ENCODE measurements around the gene NHLH1. TPM values are rescaled to one million over a fixed set of nuclear protein-coding genes. Genes with fewer than 3 reads are reported as not detected.

The NHLH1 gene
- total and polyA plus RNA-seq, 8 donors, result 0.11 to 0.14 TPM; not detected in 6

DNA sequence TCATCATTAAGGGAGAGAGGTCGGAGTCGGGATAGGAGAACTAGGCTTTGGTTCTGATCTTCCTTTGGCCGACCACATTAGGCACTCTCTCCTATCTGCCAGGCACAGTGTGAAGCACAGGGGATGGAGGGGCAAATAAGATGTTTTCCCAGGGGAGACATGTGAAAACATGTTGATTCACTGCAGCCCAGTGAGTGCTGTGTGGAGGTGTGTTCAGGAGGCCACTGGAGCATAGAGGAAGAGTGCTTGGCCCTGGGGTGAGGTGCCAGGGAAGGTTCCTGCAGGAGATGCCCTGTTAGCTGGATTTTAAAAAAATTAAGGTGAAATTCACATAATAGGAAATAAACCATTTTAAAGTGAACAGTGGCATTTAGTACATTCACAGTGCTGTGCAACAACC, 37.2 kb downstream of the NHLH1 start:
- H3K4me1 ChIP-seq, result no peaks in the 10 kb centered on the region
- no peaks in the 10 kb centered on the region for H3K27me3 ChIP-seq
- no peak for FAIRE-seq
- intact Hi-C loops (cut with DNase I), result no loop called here
- no peaks in the 10 kb centered on the region for H3K9me3 ChIP-seq
- H3K36me3 ChIP-seq, result no peaks in the 10 kb centered on the region
- H3K27ac ChIP-seq, result no peak overlapping the region
- no peak for ATAC-seq
- TF ChIP-seq, protein P1, sequence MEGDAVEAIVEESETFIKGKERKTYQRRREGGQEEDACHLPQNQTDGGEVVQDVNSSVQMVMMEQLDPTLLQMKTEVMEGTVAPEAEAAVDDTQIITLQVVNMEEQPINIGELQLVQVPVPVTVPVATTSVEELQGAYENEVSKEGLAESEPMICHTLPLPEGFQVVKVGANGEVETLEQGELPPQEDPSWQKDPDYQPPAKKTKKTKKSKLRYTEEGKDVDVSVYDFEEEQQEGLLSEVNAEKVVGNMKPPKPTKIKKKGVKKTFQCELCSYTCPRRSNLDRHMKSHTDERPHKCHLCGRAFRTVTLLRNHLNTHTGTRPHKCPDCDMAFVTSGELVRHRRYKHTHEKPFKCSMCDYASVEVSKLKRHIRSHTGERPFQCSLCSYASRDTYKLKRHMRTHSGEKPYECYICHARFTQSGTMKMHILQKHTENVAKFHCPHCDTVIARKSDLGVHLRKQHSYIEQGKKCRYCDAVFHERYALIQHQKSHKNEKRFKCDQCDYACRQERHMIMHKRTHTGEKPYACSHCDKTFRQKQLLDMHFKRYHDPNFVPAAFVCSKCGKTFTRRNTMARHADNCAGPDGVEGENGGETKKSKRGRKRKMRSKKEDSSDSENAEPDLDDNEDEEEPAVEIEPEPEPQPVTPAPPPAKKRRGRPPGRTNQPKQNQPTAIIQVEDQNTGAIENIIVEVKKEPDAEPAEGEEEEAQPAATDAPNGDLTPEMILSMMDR (IDR thresholded peaks at IDR 0.05), result no peak
- no peak for DNase-seq
- WGBS, 2 donors, result 83 to 92% methylated on average over 3 of the region's 3 CpGs
- no peak overlapping the region for H3K4me3 ChIP-seq

DNA sequence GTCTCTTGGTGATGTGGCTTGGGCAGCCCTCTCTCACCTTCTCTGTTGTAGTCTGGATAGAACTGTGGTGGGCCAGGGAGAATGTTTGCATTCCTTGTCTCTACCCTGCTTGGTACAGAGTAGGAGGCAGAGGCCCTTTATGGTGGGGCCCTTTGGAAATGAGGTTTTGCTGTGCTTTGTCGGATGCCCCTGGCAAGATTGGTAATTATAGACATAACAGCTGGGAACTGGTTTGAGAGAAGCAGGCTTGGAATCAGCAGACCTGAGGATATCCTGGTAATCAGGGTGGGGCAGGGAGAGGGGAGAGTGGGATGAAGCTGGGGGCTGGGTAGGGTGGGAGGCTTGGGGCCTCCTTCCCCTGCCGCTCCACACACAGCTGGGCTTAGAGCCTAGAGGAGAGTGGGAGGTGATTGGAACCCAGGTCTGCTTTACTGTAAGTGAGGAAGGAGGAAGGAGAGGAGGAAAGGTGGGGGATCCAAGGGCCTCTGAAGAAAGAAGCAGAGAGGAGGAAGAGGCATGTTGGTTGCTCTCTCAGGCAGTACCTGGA, 38.5 kb downstream of the NHLH1 start:
- H3K4me3 ChIP-seq, result no peak overlapping the region
- 88 to 90% methylated on average over 2 of the region's 2 CpGs for WGBS, 2 donors
- no peak for DNase-seq
- no peaks in the 10 kb centered on the region for H3K27me3 ChIP-seq
- H3K36me3 ChIP-seq, result no peaks in the 10 kb centered on the region
- no peaks in the 10 kb centered on the region for H3K4me1 ChIP-seq
- H3K27ac ChIP-seq, result no peak overlapping the region
- intact Hi-C loops (cut with DNase I), result no loop called here
- TF ChIP-seq, protein P1 (IDR thresholded peaks at IDR 0.05), result no peak
- FAIRE-seq, result no peak
- H3K9me3 ChIP-seq, result no peaks in the 10 kb centered on the region
- no peak for ATAC-seq

DNA sequence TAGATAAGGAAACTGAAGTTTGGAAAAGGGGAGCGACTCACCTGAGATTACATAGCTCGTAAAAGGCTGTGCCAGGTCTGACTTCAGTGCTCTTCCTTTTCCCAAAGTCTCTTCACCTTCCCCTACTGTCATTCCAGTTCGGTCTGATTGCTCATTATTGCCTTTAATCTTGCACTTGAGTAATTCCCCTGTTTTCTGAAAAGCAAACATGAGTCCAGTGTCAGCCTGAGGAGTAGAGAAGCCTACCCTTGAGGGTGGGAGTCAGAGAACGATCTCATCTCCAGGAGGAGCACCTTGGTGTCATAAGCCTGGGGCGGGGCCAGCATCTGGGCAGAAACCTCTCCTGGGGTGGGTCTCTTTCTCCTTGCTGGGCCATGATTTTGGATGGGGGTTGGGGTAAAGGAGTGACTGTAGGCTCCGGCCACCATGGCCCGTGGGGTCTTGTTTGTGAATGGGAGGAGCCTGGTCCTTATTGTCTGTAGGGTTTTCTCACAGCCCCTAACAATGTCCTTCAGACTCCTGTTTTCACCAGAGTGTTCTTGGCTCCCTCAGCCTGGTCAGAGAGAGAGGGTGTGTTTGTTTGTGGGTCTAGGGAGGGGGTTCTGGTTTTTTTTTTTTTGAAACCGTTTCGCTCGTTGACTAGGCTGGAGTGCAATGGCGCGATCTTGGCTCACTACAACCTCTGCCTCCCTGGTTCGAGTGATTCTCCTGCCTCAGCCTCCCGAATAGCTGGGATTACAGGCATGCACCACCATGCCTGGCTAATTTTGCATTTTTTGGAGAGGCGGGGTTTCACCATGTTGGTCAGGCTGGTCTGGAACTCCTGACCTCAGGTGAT, 39.5 kb downstream of the NHLH1 start:
- intact Hi-C loops (cut with DNase I), result no loop called here
- H3K36me3 ChIP-seq, result no peaks in the 10 kb centered on the region
- no peaks in the 10 kb centered on the region for H3K27me3 ChIP-seq
- 83 to 86% methylated on average over 15 of the region's 15 CpGs for WGBS, 2 donors
- no peak overlapping the region for H3K27ac ChIP-seq
- DNase-seq, result no peak
- no peaks in the 10 kb centered on the region for H3K9me3 ChIP-seq
- no peak for FAIRE-seq
- ATAC-seq, result no peak
- TF ChIP-seq, protein P1 (IDR thresholded peaks at IDR 0.05), result no peak
- H3K4me3 ChIP-seq, result no peak overlapping the region
- no peaks in the 10 kb centered on the region for H3K4me1 ChIP-seq

DNA sequence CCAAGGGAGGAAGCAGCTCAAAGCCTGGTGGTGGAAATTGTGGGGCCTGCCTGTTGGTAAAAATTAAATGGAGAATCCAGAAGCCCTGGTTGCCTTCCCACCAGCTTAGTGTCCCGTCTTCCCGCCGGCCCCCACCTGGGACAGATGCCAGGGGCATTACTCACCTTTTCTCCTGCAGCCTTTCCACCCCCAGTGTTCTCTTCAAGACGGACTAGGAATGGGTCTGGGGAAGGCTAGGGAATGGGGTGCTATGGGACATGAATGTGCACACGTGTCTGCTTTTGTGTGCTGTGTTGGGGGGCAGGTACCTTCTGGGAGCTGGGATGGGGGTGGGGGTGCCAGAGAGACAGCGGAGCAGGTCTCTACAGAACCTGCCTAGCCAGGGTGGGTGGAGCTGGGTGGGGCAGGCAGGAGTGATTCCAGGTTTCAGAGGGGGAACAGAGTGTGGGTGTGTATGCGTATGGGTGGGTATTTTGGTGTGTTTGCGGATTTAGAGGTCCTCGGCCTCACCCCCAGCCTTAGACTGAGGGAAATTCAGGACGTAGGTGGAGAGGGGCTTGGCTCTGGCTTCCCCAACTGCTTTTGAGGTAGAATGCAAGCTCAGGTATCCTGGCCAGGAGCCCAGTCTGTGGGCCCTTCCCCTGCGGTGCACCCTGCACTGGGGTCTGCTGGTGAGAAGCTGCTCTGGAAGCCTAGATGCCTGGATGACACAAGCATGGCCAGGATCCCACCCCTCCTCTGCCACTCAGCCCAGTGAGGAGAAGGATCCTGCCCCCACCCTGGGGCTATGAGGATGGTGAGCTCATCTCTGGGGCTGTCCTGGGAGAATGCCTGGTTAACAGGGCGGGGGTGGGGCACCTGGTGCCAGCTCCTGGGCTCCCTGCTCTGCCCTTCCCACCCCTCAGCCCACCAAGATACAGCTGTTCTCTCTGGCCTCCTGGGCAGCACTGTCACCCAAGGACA, 41.2 kb downstream of the NHLH1 start:
- FAIRE-seq, result no peak

More for the DNA sequence above, 41.2 kb downstream of the NHLH1 start:
- DNase-seq, result no peak
- ATAC-seq, result peak in 1 of 4 donors; percentile 45
- Histone ChIP-seq H3K4me3 (no peak overlapping the region), H3K36me3 (no peaks in the 10 kb centered on the region), H3K4me1 (no peaks in the 10 kb centered on the region), H3K27me3 (no peaks in the 10 kb centered on the region), H3K9me3 (no peaks in the 10 kb centered on the region), H3K27ac (no peak overlapping the region)
- TF ChIP-seq, protein P1 (IDR thresholded peaks at IDR 0.05), result no peak
- intact Hi-C loops (cut with DNase I), result no loop called here
- 76 to 81% methylated on average over 12 of the region's 12 CpGs for WGBS, 2 donors
